Measurements from ENCODE around the gene TANC1. TPM values are rescaled to one million over a fixed set of nuclear protein-coding genes. Genes with fewer than 3 reads are reported as not detected.

The TANC1 gene
- total RNA-seq, 1 donor from 2014 or later, result 45.0 TPM

DNA sequence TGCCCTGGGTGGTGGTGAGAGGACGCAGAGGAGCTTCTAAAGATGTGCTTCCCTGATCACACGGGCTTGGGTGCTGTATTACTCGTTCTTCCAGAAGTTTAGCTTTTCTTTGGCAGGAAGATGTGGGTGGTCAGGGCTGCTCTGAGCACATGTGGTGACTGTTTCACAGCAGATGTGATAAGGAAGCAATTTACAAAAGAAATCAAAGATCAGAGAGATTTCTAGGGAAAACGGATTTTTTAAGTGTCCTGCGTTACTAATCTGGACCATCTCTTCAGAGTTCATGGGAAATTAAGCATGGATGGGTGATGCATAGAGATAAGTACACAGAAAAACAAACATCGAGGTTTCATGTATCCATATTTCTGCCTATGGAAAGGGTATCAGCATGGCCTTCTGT lies 218.7 kb downstream of the TANC1 start:
- H3K4me3 Mint-ChIP-seq (ENCODE audit: unreplicated experiment), result no peak overlapping the region
- H3K27me3 ChIP-seq (ENCODE audit: insufficient read depth, low read length), result no peaks in the 10 kb centered on the region
- peaks cover 13% of the 10 kb centered on the region for H4K20me1 ChIP-seq (ENCODE audit: insufficient read depth, low read length)
- peaks cover 4% of the 10 kb centered on the region for H3K36me3 ChIP-seq (ENCODE audit: insufficient read depth, low read length)
- H3K4me3 ChIP-seq (ENCODE audit: insufficient read depth, low read depth, low read length), result no peak overlapping the region
- H3K4me1 Mint-ChIP-seq (ENCODE audit: low read depth, unreplicated experiment), result peaks cover 12% of the 10 kb centered on the region
- H3K9ac ChIP-seq (ENCODE audit: low read length), result peak overlapping the region; percentile 63
- H3K4me1 ChIP-seq (ENCODE audit: insufficient read depth, low read length), result peaks cover 29% of the 10 kb centered on the region
- H3K36me3 Mint-ChIP-seq (ENCODE audit: low read depth, unreplicated experiment), result peaks cover 54% of the 10 kb centered on the region
- no peaks in the 10 kb centered on the region for H3K9me3 ChIP-seq (ENCODE audit: insufficient read depth, low read depth, low read length)
- H3K27ac ChIP-seq (ENCODE audit: low read depth, low read length), result peak overlapping the region; percentile 81
- H3K27me3 Mint-ChIP-seq (ENCODE audit: low read depth, unreplicated experiment), result no peaks in the 10 kb centered on the region
- no peak overlapping the region for H2AFZ ChIP-seq (ENCODE audit: low read depth, low read length)
- FAIRE-seq, result no peak
- H3K9me3 Mint-ChIP-seq (ENCODE audit: unreplicated experiment), result no peaks in the 10 kb centered on the region
- H3K79me2 ChIP-seq (ENCODE audit: insufficient read depth, low read length), result peaks cover 22% of the 10 kb centered on the region
- H3K4me2 ChIP-seq (ENCODE audit: low read length), result peak overlapping the region; percentile 71
- H3K27ac Mint-ChIP-seq (ENCODE audit: unreplicated experiment), result no peak overlapping the region
- TF ChIP-seq, protein P1, sequence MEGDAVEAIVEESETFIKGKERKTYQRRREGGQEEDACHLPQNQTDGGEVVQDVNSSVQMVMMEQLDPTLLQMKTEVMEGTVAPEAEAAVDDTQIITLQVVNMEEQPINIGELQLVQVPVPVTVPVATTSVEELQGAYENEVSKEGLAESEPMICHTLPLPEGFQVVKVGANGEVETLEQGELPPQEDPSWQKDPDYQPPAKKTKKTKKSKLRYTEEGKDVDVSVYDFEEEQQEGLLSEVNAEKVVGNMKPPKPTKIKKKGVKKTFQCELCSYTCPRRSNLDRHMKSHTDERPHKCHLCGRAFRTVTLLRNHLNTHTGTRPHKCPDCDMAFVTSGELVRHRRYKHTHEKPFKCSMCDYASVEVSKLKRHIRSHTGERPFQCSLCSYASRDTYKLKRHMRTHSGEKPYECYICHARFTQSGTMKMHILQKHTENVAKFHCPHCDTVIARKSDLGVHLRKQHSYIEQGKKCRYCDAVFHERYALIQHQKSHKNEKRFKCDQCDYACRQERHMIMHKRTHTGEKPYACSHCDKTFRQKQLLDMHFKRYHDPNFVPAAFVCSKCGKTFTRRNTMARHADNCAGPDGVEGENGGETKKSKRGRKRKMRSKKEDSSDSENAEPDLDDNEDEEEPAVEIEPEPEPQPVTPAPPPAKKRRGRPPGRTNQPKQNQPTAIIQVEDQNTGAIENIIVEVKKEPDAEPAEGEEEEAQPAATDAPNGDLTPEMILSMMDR (IDR thresholded peaks at IDR 0.05; ENCODE audit: insufficient read depth, low read depth, low read length), result no peak
- TF ChIP-seq EZH2 (IDR thresholded peaks at IDR 0.05; ENCODE audit: insufficient read depth, low read length), result no peak
- DNase-seq (ENCODE audit: low read depth), result peak; percentile 76

DNA sequence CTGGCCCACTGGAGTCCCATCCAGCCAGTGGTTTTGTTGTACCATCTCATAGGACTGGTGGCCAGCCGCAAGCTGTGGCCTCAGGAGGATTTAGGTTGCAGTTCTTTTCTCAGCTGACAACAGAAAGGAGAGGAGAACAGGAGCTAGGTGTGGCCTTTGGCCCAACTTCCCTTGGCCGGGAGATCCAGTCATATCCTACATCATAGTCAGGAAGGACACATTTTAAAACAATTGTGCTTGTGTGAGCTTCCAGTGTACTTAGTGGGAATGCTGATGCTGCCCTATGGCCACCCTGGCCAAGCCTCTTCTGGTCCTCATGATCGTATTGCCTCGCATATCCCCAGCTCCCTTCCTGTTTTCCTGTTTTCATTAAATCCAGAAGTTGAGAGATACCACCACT lies 220.0 kb downstream of the TANC1 start:
- TF ChIP-seq, protein P1 (IDR thresholded peaks at IDR 0.05; ENCODE audit: insufficient read depth, low read depth, low read length), result no peak
- TF ChIP-seq EZH2 (IDR thresholded peaks at IDR 0.05; ENCODE audit: insufficient read depth, low read length), result no peak
- no peak for FAIRE-seq
- no peak for DNase-seq (ENCODE audit: low read depth)
- no peaks in the 10 kb centered on the region for H3K9me3 Mint-ChIP-seq (ENCODE audit: unreplicated experiment)
- Histone ChIP-seq H4K20me1 (ENCODE audit: insufficient read depth, low read length) (peaks cover 13% of the 10 kb centered on the region), H3K79me2 (ENCODE audit: insufficient read depth, low read length) (peaks cover 18% of the 10 kb centered on the region), H3K9me3 (ENCODE audit: insufficient read depth, low read depth, low read length) (no peaks in the 10 kb centered on the region), H2AFZ (ENCODE audit: low read depth, low read length) (no peak overlapping the region), H3K27ac (ENCODE audit: low read depth, low read length) (no peak overlapping the region), H3K9ac (ENCODE audit: low read length) (no peak overlapping the region), H3K27me3 (ENCODE audit: insufficient read depth, low read length) (no peaks in the 10 kb centered on the region), H3K4me3 (ENCODE audit: insufficient read depth, low read depth, low read length) (no peak overlapping the region), H3K4me2 (ENCODE audit: low read length) (no peak overlapping the region), H3K36me3 (ENCODE audit: insufficient read depth, low read length) (peaks cover 4% of the 10 kb centered on the region), H3K4me1 (ENCODE audit: insufficient read depth, low read length) (peaks cover 29% of the 10 kb centered on the region)
- H3K4me3 Mint-ChIP-seq (ENCODE audit: unreplicated experiment), result no peak overlapping the region
- no peaks in the 10 kb centered on the region for H3K27me3 Mint-ChIP-seq (ENCODE audit: low read depth, unreplicated experiment)
- H3K36me3 Mint-ChIP-seq (ENCODE audit: low read depth, unreplicated experiment), result peaks cover 46% of the 10 kb centered on the region
- H3K27ac Mint-ChIP-seq (ENCODE audit: unreplicated experiment), result no peak overlapping the region
- H3K4me1 Mint-ChIP-seq (ENCODE audit: low read depth, unreplicated experiment), result peaks cover 12% of the 10 kb centered on the region

DNA sequence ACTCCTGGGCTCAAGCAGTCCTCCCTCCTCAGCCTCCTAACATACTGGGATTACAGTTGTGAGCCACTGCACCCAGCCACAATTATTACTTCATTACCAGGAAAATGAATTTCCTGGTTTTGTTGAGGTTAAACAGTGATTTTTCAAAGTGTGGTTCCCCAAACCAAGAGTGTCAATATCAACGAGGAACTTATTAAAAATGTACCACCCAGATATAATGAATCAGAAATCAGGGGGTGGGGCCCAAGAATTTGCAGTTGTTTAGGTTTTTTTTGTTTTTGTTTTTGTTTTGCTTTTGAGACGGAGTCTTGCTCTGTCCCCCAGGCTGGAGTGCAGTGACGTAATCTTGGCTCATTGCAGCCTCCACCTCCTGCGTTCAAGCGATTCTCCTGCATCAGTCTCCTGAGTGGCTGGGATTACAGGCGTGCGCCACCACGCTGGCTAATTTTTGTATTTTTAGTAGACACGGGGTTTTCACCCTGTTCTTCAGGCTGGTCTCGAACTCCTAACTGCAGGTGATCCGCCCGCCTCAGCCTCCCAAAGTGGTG lies 224.0 kb downstream of the TANC1 start:
- Histone ChIP-seq H3K4me1 (ENCODE audit: insufficient read depth, low read length) (peaks cover 1% of the 10 kb centered on the region), H2AFZ (ENCODE audit: low read depth, low read length) (no peak overlapping the region), H3K9me3 (ENCODE audit: insufficient read depth, low read depth, low read length) (no peaks in the 10 kb centered on the region), H3K27ac (ENCODE audit: low read depth, low read length) (no peak overlapping the region), H3K4me2 (ENCODE audit: low read length) (no peak overlapping the region), H3K27me3 (ENCODE audit: insufficient read depth, low read length) (no peaks in the 10 kb centered on the region), H3K79me2 (ENCODE audit: insufficient read depth, low read length) (peaks cover 18% of the 10 kb centered on the region), H3K9ac (ENCODE audit: low read length) (no peak overlapping the region), H4K20me1 (ENCODE audit: insufficient read depth, low read length) (peaks cover 8% of the 10 kb centered on the region), H3K36me3 (ENCODE audit: insufficient read depth, low read length) (peaks cover 18% of the 10 kb centered on the region), H3K4me3 (ENCODE audit: insufficient read depth, low read depth, low read length) (no peak overlapping the region)
- Mint-ChIP-seq H3K4me1 (ENCODE audit: low read depth, unreplicated experiment) (no peaks in the 10 kb centered on the region), H3K36me3 (ENCODE audit: low read depth, unreplicated experiment) (peaks cover 35% of the 10 kb centered on the region), H3K27me3 (ENCODE audit: low read depth, unreplicated experiment) (no peaks in the 10 kb centered on the region), H3K9me3 (ENCODE audit: unreplicated experiment) (no peaks in the 10 kb centered on the region), H3K4me3 (ENCODE audit: unreplicated experiment) (no peak overlapping the region), H3K27ac (ENCODE audit: unreplicated experiment) (no peak overlapping the region)
- FAIRE-seq (no peak), DNase-seq (ENCODE audit: low read depth) (no peak)
- TF ChIP-seq, protein P1 (IDR thresholded peaks at IDR 0.05; ENCODE audit: insufficient read depth, low read depth, low read length), result no peak
- TF ChIP-seq EZH2 (IDR thresholded peaks at IDR 0.05; ENCODE audit: insufficient read depth, low read length), result no peak

All from astrocyte (in vitro differentiated cells and primary cell).